DMS153 (cell line): Measurements from ENCODE around the gene RBMY1A1.
"Not testable (repeated sequence)": the region's sequence is repeated elsewhere in the genome, so short reads cannot be mapped to it uniquely, and the experiment has no call there.

Source experiments
- DNase-seq: peaks from one replicate; lab custom pipeline; 2025; lab: John Stamatoyannopoulos, UW

The RBMY1A1 gene

GRCh38 chrY:21534579-21534978 is at the start of gene RBMY1A1:
TSS of gene RBMY1A1 (plus strand) at chrY:21534879. CDS start at chrY:21536892, 2,013 bp downstream.
- DNase-seq = not testable (repeated sequence)

DNA sequence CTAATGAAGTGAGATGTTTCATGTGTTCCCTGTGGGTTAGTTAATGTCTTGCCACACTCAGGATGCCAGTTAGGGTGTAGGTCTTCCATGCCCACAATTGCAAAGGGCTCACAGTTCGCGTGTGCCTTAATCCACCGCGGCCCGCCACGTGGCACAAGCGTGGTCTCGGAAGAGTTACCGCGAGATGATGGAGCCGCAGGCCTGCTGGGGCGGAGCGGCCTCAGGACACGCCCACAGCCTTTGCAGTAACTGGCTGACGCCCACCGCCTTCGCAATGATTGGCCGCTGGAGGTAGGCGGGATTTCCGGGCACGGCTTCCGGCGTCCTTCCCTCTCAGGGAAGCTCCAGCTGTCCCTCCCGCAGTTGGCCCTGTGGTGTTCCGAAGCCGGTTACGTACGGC is 23.6 kb upstream of the RBMY1A1 start, which contains the start of gene RBMY1B:
TSS of gene RBMY1B (plus strand) at position 301 of the 400 bp plus-strand sequence. CDS start 2,013 bp downstream, outside the sequence.
- DNase-seq = not testable (repeated sequence)

DNA sequence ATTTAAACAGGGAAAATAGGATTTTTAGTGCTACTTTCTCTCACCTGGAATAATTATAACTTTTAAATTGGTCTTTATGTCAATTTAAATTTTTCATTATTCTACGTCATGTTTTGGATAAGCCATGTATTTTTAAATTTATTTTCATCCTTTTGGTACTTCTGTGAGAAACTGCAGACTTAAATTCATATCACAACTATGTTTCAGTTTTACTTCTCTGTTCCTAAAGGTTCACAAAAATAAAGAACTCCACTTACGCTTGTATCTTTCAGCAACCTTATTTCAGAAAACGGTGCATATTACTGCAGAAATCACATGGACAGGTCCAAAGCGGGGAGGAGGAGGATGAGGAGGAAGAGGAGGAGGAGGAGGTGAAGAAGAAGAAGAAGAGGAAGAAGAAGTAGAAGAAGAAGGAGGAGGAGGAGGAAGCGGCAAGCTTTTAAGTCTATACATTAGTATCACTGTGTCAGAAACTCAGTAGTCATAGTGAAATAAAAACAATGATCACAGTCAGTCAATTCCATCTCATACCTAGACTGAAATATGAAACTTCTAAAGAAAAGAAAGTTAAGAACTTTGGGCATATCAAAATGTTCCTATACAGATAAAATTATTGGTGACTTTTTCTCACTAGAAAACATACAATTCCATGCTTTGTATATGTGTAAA is 24.8 kb downstream of the RBMY1A1 start:
- DNase-seq = not testable (repeated sequence)

DNA sequence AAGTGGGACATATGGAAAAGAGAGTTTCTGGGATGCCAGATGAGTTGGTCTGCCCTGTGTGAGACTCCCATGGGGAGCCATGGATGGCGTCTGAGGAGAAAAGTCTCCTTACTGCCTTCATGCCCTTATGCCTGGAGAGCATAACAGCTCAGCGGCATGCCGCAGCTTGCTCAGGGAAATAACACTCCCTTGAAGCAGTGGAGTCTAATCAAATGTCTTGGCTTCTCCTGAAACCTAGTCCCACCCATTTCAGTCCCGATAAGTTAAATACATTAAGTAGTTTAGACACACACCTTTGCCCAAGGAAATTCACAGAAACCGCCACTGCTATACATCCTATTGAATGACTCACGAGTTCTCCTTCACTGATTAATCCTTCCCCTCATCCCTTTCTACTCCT is 50.8 kb downstream of the RBMY1A1 start:
- DNase-seq = no peak

DNA sequence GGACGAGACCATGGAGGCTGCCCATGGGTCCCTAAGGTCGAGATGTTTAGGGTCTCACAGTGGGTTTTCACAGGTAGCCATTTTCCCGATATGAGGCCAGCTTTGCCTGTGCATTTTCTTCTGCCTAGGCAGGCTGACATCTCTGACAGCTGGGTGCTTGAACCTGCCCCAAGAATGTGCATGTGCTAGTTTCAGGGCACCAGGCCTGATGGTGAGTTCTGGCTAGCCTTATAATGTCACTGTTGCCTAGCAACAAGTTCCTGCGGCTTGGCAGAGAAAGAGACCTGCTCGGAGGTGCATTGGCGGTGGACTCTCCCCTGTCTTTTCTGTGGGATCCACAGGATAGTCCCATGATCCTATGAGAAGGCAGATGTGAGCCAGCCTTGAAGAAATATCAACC is 51.8 kb downstream of the RBMY1A1 start:
- not testable (repeated sequence) for DNase-seq

- no peak for DNase-seq
These were observed 57.4 kb downstream of the RBMY1A1 start for GRCh38 chrY:21592059-21592458.

- not testable (repeated sequence) for DNase-seq
These were observed 61.6 kb downstream of the RBMY1A1 start for GRCh38 chrY:21596287-21596686.
